HTR-8/SVneo (cell line): ENCODE measurements around the gene NAALADL2.

Experiments used
- DNase-seq: peaks from one replicate; pipeline ENCODE4 v3.0.0; 2011; ENCODE audit warnings: low spot score, mixed read lengths; ENCODE audit not compliant: insufficient read length
- FAIRE-seq: peaks from 2 replicates; lab custom pipeline; 2011; peaks lifted over from hg19 to GRCh38; lab: Jason Lieb, UNC

The NAALADL2 gene

DNA sequence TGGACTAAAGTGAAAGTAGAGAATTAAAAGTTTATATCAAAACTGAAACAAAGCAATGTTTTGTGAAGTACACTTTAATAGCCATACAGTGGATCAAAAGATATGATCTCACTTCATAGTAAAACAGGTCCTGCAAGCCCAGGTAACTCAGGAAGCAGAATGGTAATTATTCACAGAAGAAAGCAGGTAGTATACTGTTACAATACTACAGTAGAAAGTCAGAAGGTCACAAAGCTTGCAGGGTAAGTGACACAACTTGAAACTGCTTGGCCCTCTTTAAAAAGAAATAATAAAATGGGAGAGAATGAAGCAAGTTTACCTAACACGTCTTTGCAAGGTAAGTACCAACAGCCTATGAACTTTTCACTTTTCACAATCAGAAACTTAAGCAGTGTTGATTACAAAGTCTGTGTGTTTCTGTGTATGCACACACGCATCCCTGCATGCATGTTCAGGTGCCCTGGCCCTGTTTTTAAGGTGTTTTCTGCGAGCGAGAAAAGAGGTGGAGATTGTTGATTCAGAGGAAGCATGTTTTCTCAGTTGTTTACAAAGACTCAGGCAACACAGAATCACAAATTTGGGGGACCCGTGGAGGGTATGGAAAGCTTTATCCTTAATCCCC is at the start of gene NAALADL2:
TSS of gene NAALADL2 (plus strand) at position 221 of the 622 bp plus-strand sequence.
- DNase-seq (no peak), FAIRE-seq (no peak)

GRCh38 chr3:174810254-174810653 is 48.9 kb upstream of the NAALADL2 start:
- FAIRE-seq = no peak
- no peak for DNase-seq

DNA sequence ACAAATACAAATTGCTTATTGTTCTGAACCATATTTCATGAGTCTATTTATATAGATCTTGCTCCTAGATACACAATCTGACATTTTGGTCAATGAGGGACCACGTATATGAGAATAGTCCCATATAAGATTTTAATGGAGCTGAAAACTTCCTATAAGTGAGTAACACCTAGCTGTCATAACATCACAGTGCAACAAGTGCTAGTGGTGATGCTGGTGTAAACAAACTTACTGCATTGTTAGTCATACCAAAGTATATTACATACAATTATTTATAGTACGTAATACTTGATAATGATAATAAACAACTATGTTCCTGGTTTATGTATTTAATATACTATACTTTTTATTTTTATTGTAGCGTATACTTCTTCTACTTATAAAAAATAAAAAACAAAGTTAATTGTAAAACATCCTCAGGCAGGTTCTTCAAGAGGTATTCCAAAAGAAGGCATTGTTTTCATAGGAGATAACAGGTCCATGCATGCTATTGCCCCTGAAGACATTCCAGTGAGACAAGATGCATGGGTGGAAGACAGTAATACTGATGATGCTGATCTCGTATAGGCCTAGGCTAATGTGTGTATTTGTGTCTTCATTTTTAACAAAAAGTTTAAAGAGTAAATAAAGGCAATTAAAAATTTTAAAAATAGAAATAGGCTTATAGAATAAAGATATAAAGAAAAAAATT is 46.8 kb upstream of the NAALADL2 start:
- FAIRE-seq (no peak), DNase-seq (no peak)

DNA sequence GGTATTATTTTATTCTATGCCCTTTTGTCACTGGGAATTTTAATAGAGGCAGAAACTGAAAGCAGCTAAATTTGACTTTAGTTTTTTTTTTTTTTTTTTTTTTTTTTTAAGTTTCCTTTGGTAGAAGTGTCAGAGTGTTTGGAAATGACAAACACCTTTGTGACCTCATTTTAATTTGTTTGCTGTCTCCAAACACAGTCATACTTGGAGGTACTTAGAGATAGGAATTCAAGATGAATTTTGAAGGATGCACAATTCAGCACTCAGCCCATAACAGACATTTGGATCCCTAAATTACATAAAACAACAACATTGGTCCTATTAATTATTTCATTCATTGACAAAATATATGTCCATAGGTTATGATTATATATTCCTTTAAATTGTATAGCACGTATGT is 43.4 kb upstream of the NAALADL2 start:
- DNase-seq (no peak), FAIRE-seq (no peak)

GRCh38 chr3:174820885-174821284 is 38.2 kb upstream of the NAALADL2 start:
- no peak for FAIRE-seq

DNA sequence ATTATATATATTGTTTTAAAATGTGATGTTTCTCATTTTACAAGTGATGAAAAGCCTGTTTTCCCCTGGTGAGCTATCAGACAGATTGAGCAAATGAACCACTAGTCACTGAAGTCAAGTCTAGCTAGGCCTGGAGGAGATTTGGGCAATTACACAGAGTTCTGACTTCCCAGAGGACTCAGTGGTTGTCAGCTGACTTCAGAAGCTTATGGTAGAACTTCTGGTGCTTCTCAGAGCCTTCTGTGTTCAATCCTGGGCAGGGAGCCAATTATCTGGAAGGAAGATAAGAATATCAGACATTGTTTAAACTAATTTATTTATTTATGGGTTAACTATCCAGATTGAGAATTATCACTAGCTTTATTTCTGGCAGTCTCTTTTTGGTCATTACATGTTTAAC is 37.7 kb upstream of the NAALADL2 start:
- DNase-seq = no peak
- no peak for FAIRE-seq

More at GRCh38 chr3:174820885-174821284, 38.2 kb upstream of the NAALADL2 start:
- DNase-seq = no peak

DNA sequence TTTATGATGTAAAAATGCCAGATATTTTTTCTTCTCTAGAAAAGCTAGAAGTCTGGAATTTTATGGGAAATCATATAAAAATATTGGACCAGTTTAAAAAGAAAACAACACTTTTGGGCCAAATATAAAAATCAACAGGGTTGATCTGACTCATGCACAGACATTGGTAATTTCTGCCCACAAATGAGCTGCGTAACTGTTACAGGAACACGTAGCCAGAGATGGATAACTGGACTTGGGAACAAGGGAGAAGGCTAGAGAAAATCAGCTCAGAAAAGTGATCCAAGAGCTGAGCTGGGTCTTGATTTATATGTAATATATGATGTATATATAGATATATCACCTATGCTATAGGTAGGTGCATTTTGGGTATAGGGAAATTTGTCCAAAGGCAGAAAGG is 36.8 kb upstream of the NAALADL2 start:
- DNase-seq = no peak
- no peak for FAIRE-seq

DNA sequence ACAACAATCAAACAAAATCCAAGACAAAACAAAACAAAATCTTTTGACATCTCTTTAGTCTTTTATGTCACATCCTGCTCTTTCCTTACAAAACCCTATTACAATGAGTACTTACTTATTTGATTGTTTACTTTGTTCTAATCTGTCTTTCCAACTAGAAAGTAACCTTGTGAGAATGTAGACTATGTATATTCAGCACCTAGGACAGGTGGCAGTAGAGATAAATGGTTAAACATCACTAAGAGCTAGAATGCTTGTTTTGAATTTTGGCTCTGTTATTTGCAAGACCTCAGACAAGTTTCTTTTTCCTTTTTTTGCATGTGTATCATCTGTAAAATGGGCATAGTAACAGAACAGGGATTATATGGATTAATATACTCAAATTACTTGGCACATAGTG is 33.1 kb upstream of the NAALADL2 start:
- FAIRE-seq (no peak), DNase-seq (no peak)

DNA sequence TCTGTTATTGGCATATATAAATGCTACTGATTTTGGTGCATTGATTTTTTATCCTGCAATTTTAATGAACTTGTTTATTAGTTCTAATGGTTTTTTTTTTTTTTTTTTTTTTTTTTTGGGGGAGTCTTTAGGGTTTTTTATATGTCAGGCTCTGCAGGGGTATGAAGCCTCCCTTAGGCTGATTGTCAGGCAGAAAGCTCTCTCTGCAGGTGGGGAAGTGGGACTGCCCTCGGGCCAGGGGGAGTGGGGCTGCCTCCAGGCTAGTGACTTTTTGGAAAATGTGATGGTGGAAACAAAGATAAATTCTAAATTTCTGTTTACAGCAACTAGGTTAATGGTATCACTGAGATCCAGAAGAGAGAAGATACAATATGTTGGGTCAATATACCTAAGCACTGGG is 14.4 kb upstream of the NAALADL2 start:
- no peak for FAIRE-seq
- DNase-seq = no peak

- DNase-seq (no peak), FAIRE-seq (no peak)
Observed at GRCh38 chr3:174846055-174846454, 13.1 kb upstream of the NAALADL2 start.

- DNase-seq (no peak), FAIRE-seq (no peak)
Observed at GRCh38 chr3:174854987-174855386, 4.1 kb upstream of the NAALADL2 start.

DNA sequence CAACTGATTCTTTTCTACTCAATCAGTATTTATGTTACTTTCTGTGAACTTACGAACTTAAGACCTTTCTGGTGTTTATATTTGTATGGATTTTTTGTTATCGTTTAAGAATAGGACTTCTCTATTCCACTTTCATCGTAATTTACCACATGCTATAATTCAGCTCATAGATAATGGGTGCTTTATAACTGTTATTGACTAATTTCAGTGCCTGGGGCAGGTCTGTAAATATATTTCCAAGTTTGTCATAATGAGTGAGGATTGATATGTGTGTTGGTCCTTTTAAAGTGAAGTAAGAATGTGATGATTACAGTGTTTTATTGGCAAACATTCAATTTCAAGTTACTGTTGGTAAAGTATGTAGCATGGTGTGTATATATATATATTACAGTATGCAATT is 1.8 kb upstream of the NAALADL2 start:
- no peak for FAIRE-seq
- no peak for DNase-seq

- no peak for DNase-seq
- FAIRE-seq = no peak
Observed at GRCh38 chr3:174858353-174858752, 781 bp upstream of the NAALADL2 start.

DNA sequence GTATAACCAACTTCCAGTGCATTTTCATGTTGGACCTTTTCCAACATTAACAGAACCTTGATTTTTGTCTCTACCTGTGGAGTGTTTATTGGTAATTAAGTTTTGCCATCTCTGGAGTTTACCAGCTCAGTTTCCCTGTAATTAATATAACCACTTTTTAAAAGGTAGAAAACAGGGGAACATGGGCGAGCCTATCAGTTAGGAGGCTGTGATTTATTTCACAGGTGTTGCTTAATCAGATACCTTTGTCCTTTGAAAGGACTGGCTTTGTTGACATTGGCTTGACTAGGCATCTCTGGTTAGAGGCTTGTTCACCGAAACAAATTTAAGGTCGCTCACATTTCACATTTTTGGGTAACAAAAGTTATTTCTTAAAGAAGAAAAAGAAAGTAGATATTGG is 622 bp downstream of the NAALADL2 start:
- no peak for DNase-seq
- FAIRE-seq = no peak

GRCh38 chr3:174862101-174862500 is 3.0 kb downstream of the NAALADL2 start:
- FAIRE-seq = peak; percentile 16
- peak; percentile 2 for DNase-seq

- FAIRE-seq (no peak), DNase-seq (no peak)
Observed at GRCh38 chr3:174862666-174863065, 3.5 kb downstream of the NAALADL2 start.

GRCh38 chr3:174863488-174863887 is 4.4 kb downstream of the NAALADL2 start:
- DNase-seq (no peak), FAIRE-seq (no peak)

- FAIRE-seq = no peak
Observed at GRCh38 chr3:174869448-174869847, 10.3 kb downstream of the NAALADL2 start.

GRCh38 chr3:174873832-174874657 is 14.9 kb downstream of the NAALADL2 start:
- FAIRE-seq = no peak
- DNase-seq = no peak

More at GRCh38 chr3:174869448-174869847, 10.3 kb downstream of the NAALADL2 start:
- DNase-seq = no peak

DNA sequence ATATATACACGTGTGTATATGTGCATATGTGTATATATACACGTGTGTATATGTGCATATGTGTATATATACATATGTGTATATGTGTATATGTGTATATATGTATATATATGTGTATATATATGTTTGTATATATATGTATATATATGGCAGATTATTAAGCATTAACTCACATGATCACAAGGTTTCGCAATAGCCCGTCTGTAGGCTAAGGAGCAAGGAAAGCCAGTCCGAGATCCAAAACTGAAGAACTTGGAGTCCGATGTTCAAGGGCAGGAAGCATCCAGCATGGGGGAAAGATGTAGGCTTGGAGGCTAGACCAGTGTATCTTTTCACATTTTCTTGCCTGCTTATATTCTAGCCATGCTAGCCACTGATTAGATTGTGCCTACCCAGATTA is 23.7 kb downstream of the NAALADL2 start:
- no peak for DNase-seq
- no peak for FAIRE-seq
